ENCODE data around the gene MIGA1.
"Not testable (repeated sequence)": the region's sequence is repeated elsewhere in the genome, so short reads cannot be mapped to it uniquely, and the experiment has no call there.

MIGA1 gene

GRCh38 chr1:77797991-77798390 lies 18.5 kb downstream of the MIGA1 start:
- DNase-seq = no peak

GRCh38 chr1:77802026-77802425 lies 22.6 kb downstream of the MIGA1 start:
- no peak for DNase-seq

- no peak for DNase-seq
These were observed 23.9 kb downstream of the MIGA1 start for GRCh38 chr1:77803371-77803770.

GRCh38 chr1:77809787-77810462 lies 30.5 kb downstream of the MIGA1 start:
- not testable (repeated sequence) for DNase-seq

- not testable (repeated sequence) for DNase-seq
These were observed 32.1 kb downstream of the MIGA1 start for GRCh38 chr1:77811589-77811988.

GRCh38 chr1:77817368-77818209 lies 38.1 kb downstream of the MIGA1 start:
- no peak for DNase-seq

GRCh38 chr1:77820121-77820520 lies 40.7 kb downstream of the MIGA1 start:
- DNase-seq = no peak

GRCh38 chr1:77824079-77824478 lies 44.6 kb downstream of the MIGA1 start:
- DNase-seq = peak; percentile 12

- no peak for DNase-seq
These were observed 45.2 kb downstream of the MIGA1 start for GRCh38 chr1:77824694-77825093.

GRCh38 chr1:77825131-77825709 lies 45.8 kb downstream of the MIGA1 start:
- DNase-seq = peak; percentile 36

GRCh38 chr1:77826851-77827250 lies 47.4 kb downstream of the MIGA1 start:
- not testable (repeated sequence) for DNase-seq

GRCh38 chr1:77828098-77828497 lies 48.6 kb downstream of the MIGA1 start:
- DNase-seq = no peak

- no peak for DNase-seq
These were observed 50.4 kb downstream of the MIGA1 start for GRCh38 chr1:77829851-77830250.

- no peak for DNase-seq
These were observed 51.5 kb downstream of the MIGA1 start for GRCh38 chr1:77830946-77831345.

GRCh38 chr1:77831566-77831965 lies 52.1 kb downstream of the MIGA1 start:
- no peak for DNase-seq

GRCh38 chr1:77831976-77832711 lies 52.7 kb downstream of the MIGA1 start:
- DNase-seq = peak; percentile 10

- DNase-seq = peak; percentile 55
These were observed 53.5 kb downstream of the MIGA1 start for GRCh38 chr1:77832901-77833300.

GRCh38 chr1:77833521-77834100 lies 54.2 kb downstream of the MIGA1 start:
- DNase-seq = no peak

- DNase-seq = no peak
These were observed 55.4 kb downstream of the MIGA1 start for GRCh38 chr1:77834771-77835334.

GRCh38 chr1:77841574-77841973 lies 62.1 kb downstream of the MIGA1 start:
- no peak for DNase-seq

GRCh38 chr1:77845951-77846350 lies 66.5 kb downstream of the MIGA1 start:
- no peak for DNase-seq

GRCh38 chr1:77846966-77847365 lies 67.5 kb downstream of the MIGA1 start:
- DNase-seq = no peak
